Mesenteric fat pad (tissue), 1 donor: ENCODE data around the gene KCNQ1OT1. TPM values are rescaled to one million over a fixed set of nuclear protein-coding genes. Genes with fewer than 3 reads are reported as not detected.
A peak's percentile ranks its signal among the peaks of the same experiment; 100 is the strongest.
"Not testable (repeated sequence)": the region's sequence is repeated elsewhere in the genome, so short reads cannot be mapped to it uniquely, and the experiment has no call there.

Source experiments
- DNase-seq: peaks from one replicate; pipeline ENCODE4 v3.0.0-alpha.2; 2020; ENCODE audit warnings: low spot score
- total RNA-seq: library from RNA; stranded (reverse); fragmentation: NEBNext Ultra II Directional; extraction: Animal tissue kit (Norgen Biotek cat#: 25700); gene quantifications from one replicate; pipeline ENCODE4 v1.2.1, GENCODE V29; 2021
- donor health status: DM: yes; HTN: yes; CAD: no.

The KCNQ1OT1 gene
- total RNA-seq, 1 donor from 2014 or later: 3.0 TPM

DNA sequence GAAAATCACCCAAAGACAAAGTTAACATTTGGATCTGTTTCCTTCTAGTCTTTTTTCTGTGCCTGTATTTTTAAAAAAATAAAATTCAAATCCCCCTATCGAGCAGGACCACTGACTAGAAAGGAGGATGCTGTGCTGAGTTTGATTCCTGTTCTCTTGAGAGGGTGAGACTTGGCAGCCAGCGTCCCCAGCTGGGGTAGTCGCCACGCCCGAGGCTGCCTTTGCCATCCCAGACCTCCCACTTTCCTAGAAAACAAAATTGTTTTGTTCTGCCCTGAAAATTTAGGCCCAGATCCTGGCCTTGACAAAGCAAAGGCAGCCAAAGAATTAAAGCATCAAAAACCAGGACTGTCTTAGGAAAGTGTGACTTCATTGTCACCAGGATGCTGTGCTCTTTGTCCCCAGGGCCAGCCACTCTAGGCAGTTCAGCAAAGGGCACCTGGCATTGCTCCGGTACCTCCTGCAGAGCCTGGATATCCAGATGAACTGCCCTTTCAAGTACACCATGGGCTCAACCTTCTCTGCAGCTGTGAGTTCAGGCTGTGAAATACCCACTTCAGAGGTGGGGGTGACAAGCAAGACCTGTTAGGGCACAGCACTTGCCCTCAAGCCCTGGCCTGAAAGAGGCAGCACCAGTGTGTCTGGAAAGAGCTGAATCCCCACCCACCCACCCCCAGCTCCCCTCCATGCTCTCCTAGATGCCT, 44.6 kb downstream of the KCNQ1OT1 start:
- DNase-seq: peak; percentile 49

- DNase-seq: peak; percentile 62
Observed at GRCh38 chr11:2653930-2654739, 45.7 kb downstream of the KCNQ1OT1 start.

DNA sequence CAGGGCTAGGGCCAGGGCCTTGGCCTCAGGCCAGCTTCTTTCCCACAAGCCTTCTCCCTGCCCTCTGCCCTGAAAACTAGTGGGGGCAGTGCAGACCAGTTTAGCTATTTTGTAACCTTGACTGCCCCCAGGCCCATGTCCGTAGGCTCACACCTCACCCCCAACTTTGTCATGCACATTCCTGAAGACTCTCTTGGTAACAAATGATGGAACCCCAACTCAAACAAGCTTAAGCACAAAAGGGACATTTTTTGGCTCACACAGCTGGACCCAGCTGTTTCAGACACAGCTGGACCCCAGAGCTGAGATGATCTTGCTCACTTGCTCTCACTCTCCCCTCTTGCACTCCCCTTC, 46.6 kb downstream of the KCNQ1OT1 start:
- DNase-seq: peak; percentile 76

DNA sequence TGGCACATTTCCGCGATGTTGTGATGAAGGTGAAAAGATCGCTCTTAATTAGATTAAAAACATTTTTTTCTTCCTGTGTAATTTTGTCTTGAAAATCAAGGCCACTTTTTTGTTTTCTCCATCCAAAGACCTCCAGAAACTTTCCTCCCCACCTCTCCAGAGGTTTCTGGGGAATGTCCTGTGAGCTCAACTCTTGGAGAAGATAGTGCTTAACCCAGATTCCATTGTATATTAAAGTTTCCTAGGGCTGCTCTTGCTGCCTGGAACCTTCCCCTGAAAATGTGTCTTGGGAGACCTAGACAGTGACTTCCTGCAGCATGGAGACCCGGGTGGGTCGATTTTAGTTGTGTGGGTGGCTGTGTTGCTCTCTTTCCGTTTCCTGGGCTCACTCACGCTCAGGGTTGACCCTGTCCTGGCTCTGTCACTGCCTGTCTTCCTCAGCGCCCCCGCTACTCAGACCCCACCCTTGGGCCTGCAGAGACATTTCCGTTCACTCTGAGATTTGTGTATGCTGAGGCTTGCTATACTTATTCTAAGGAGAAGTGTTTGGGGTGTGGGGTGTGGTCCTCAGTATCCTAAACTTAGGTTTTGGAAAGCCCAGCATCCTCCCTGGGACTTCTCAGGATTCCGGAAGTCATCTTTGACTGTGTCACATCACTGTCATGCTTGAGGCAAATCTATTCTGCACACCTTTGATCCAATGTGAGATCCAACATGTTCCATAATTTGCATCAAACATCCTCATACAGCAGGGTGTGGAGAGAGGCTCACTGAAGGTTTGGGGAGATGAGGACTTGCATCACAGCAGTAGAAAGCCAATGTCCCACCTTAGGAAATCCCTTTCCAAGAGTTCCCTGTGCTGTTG, 47.2 kb downstream of the KCNQ1OT1 start:
- DNase-seq: no peak

GRCh38 chr11:2651826-2652271, 47.9 kb downstream of the KCNQ1OT1 start:
- peak; percentile 69 for DNase-seq

DNA sequence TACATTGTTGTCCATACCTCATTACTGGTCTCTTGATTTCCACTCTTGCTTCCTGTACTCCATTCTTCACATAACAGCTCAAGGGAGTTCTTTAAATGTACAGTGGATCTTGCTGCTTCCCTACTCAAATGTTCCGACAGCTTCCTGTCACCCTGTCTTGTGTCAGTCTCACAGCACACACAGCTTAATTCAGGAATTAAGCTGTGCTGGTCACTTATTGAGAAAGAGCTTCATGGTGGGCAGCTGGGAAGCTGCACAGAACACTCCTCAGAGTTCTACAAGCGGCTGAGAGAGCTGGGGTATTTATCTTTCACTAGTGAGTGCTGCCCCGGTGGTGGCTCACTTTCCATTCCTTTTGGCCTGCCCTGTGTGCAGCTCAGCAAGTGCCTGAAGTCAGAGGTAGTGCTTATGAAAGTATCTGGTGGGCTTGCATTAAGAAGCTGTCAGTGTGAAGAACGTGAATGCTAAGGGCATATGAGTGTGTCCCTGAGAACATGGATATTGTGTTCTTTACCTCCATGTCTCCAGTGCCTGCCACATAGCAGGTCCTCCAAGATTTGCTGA, 48.7 kb downstream of the KCNQ1OT1 start:
- DNase-seq: no peak

GRCh38 chr11:2650343-2650867, 49.4 kb downstream of the KCNQ1OT1 start:
- no peak for DNase-seq

GRCh38 chr11:2649848-2650247, 49.9 kb downstream of the KCNQ1OT1 start:
- no peak for DNase-seq

DNA sequence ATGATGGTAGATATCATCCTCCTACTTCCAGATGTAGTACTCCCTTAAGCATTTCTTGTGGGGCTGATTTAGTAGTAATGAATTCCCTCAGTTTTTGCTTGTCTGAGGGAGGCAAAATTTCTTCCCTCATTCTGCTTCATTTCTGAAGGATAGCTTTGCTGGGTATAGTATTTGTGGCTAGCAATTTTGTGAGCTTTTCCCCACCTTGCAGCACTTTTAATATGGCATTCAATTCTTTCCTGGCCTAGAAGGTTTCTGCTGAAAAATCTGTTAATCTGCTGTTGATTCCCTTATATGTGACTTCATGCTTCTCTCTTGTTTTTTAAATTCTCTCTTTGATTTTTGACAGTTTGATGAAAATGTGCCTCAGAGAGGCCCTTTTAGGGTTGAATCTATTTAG, 50.4 kb downstream of the KCNQ1OT1 start:
- no peak for DNase-seq

- no peak for DNase-seq
Observed at GRCh38 chr11:2647953-2648352, 51.8 kb downstream of the KCNQ1OT1 start.

DNA sequence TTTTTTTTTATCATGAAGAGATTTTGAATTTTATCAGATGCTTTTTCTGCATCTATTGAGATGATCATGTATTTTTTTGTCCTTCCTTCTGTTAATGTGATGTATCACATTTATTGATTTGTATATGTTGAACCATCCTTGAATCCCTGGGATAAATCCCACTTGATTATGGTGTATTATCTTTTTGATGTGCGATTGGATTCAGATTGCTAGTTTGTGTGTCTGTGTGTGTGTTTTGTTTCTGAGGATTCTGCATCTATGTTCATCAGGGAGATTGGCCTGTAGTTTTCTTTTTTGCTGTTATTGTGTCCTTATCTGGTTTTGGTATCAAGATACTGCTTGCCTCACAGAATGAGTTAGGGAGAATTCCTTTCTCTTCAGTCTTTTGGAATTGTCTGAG, 52.6 kb downstream of the KCNQ1OT1 start:
- DNase-seq: no peak

GRCh38 chr11:2645779-2646118, 54.0 kb downstream of the KCNQ1OT1 start:
- no peak for DNase-seq

DNA sequence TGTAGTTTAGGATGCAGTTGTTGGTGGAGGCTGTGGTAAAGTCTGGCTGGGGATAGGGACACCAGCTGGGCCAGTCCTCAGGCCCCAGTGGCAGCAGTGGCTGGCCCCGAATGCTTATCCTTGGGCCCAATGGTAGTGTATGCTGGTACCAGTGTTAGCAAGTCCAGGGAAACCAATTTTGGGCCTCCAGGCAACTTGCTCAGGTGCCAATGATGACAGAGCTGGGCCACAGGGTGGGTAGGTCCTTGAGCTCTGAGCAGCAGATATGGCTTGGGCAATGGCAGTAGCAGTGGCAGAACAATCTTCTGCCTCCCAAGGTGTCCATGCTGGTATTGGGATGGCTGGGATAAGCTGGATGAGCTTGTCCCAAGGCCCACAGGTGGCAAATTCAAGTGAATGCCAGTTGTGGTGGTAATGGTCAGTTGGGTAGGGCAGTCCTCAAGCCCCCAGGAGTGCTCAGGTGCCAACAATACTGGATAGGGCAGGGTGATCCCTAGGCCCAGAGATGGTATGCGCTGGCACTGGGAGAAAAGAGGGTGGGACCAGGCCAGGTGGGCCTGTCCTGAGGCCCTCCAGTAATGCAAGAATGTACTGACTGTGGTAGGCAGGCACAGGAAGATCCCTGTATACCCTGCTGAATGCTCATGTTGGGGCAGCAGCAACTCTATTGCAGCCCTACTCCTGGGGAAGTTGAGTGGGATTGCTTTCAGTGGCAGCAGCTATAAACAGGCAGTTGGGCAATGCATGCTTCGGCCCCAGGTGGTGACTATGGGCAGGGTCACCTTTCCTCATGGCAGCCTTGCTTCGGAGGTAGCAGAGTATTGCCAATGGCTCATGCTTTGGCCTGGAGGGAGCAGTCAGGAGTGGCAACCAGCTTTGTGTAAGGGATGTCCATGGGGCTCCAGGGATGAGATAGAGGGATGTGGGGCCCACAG, 54.7 kb downstream of the KCNQ1OT1 start:
- DNase-seq: peak; percentile 74

- DNase-seq: no peak
Observed at GRCh38 chr11:2643746-2644145, 56.0 kb downstream of the KCNQ1OT1 start.

DNA sequence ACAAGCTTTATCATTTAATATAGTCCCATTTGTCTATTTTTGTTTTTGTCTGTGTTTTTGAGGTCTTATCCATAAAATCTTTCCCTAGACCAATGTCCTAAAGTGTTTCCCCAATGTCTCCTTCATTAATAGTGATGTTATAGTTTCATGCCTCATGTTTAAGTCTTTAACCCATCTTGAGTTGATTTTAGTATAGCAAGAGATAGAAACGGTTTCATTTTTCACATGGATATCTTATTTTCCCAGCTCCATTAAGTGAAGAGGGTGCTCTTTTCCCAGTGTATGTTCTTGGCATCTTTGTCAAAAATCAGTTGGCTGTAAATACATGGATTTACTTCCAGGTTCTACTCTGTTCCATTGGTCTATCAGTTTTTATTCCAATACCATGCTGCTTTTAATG, 58.2 kb downstream of the KCNQ1OT1 start:
- DNase-seq: no peak

DNA sequence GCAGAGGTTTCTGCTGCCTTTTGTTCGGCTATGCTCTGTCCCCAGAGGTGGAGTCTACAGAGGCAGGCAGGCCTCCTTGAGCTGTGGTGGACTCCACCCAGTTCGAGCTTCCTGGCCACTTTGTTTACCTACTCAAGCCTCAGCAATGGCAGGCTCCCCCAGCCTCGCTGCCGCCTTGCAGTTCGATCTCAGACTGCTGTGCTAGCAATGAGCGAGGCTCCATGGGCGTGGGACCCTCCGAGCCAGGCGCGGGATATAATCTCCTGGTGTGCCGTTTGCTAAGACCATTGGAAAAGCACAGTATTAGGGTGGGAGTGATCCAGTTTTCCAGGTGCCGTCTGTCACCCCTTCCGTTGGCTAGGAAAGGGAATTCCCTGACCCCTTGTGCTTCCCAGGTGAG, 60.0 kb downstream of the KCNQ1OT1 start:
- not testable (repeated sequence) for DNase-seq

- DNase-seq: no peak
Observed at GRCh38 chr11:2631161-2631560, 68.6 kb downstream of the KCNQ1OT1 start.

GRCh38 chr11:2630679-2631078, 69.1 kb downstream of the KCNQ1OT1 start:
- DNase-seq: no peak

- no peak for DNase-seq
Observed at GRCh38 chr11:2625183-2625582, 74.6 kb downstream of the KCNQ1OT1 start.

GRCh38 chr11:2621894-2622293, 77.9 kb downstream of the KCNQ1OT1 start:
- no peak for DNase-seq
